Activated naive CD8-positive, alpha-beta T cell treated with anti-CD3 and anti-CD28 coated beads, Interleukin-2, amount 10 ng/mL, durations not matched to agents 7 days and 5 days (primary cell): ENCODE results near the gene ZCWPW2. TPM values are rescaled to one million over a fixed set of nuclear protein-coding genes. Genes with fewer than 3 reads are reported as not detected.
A peak's percentile ranks its signal among the peaks of the same experiment; 100 is the strongest.

Experiments used
- ATAC-seq: fragments of 150-1000 bp; cut with Tn5 transposase; one replicate; pipeline ENCODE4 v1.10.0; 2021; ENCODE audit warnings: low read depth, moderate library complexity
- POLR2A ChIA-PET: fragments of 350-600 bp; sonication (Branson Sonifier 250); formaldehyde crosslinking; loops from one replicate; lab custom pipeline; 2021; ENCODE audit warnings: antibody characterized with exemption; lab: Charles Lee
- DNase-seq: peaks from one replicate; pipeline ENCODE4 v3.0.0; 2021
- H3K27ac Mint-ChIP-seq: one replicate; pipeline ENCODE4 v1.8.0; 2022; ENCODE audit warnings: mild to moderate bottlenecking, mixed read lengths
- H3K27me3 Mint-ChIP-seq: one replicate; pipeline ENCODE4 v1.8.0; 2022; ENCODE audit warnings: mild to moderate bottlenecking, moderate library complexity, mixed read lengths
- H3K36me3 Mint-ChIP-seq: one replicate; pipeline ENCODE4 v1.8.0; 2021; ENCODE audit warnings: mild to moderate bottlenecking, mixed read lengths
- H3K4me1 Mint-ChIP-seq: one replicate; pipeline ENCODE4 v1.8.0; 2021; ENCODE audit warnings: mixed read lengths
- H3K4me3 Mint-ChIP-seq: one replicate; pipeline ENCODE4 v1.8.0; 2022; ENCODE audit warnings: mild to moderate bottlenecking, moderate library complexity, mixed read lengths
- H3K9me3 Mint-ChIP-seq: one replicate; pipeline ENCODE4 v1.8.0; 2021; ENCODE audit warnings: mixed read lengths
- total RNA-seq, 2 experiments: library from RNA; stranded (reverse); gene quantifications; one replicate each; pipeline ENCODE4 v1.2.3, GENCODE V29; 2021

Gene ZCWPW2
- total RNA-seq, 2 experiments from 2014 or later: 0.25 to 0.79 TPM

DNA sequence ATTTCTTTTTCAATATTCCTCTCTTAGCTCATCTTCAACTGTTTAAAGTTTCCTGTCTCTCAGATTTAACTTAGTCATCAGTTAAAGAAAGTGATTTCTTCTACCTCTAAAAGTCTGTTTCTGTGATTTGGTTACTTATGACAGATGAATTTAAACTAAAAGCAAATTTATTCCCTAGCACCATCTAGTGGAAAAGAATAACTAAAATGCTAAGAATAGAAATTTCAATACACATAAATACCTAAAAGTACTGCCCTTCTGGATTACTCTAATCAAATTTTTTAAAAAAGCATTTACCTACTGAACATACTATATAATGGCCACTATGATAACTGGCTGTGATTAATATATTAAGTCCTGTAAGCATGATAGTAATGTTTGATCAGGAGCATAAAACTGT is 14.0 kb upstream of the ZCWPW2 start:
- ATAC-seq (no peak), DNase-seq (no peak)
- POLR2A ChIA-PET: interaction anchor here (1.3 to 1.5 kb wide), 2 partner anchors 10 to 14 kb away, joined by 3 to 4 read pairs; partner anchors contain the start of genes AZI2 and ZCWPW2
- Mint-ChIP-seq H3K27ac (no peak overlapping the region), H3K27me3 (no peaks in the 10 kb centered on the region), H3K9me3 (no peaks in the 10 kb centered on the region), H3K4me3 (no peak overlapping the region), H3K4me1 (peaks cover 13% of the 10 kb centered on the region), H3K36me3 (peaks cover 11% of the 10 kb centered on the region)

GRCh38 chr3:28335246-28335645 is 13.3 kb upstream of the ZCWPW2 start:
- POLR2A ChIA-PET: interaction anchor here (1.0 to 3.7 kb wide), 5 partner anchors 10 to 623 kb away, joined by 3 to 20 read pairs (median 4); partner anchors contain the start of genes AZI2, EOMES and ZCWPW2
- no peaks in the 10 kb centered on the region for H3K27me3 Mint-ChIP-seq
- H3K4me1 Mint-ChIP-seq: peaks cover 15% of the 10 kb centered on the region
- H3K36me3 Mint-ChIP-seq: peaks cover 18% of the 10 kb centered on the region
- DNase-seq (no peak), ATAC-seq (peak; percentile 36)
- no peak overlapping the region for H3K27ac Mint-ChIP-seq
- H3K9me3 Mint-ChIP-seq: no peaks in the 10 kb centered on the region
- H3K4me3 Mint-ChIP-seq: no peak overlapping the region

GRCh38 chr3:28337230-28337629 is 11.3 kb upstream of the ZCWPW2 start:
- no peak for DNase-seq
- no peaks in the 10 kb centered on the region for H3K9me3 Mint-ChIP-seq
- POLR2A ChIA-PET: interaction anchor here (3.7 kb wide), 1 partner anchor 12 kb away, joined by 20 read pairs; the partner anchor contains the start of genes AZI2 and ZCWPW2
- peaks cover 19% of the 10 kb centered on the region for H3K36me3 Mint-ChIP-seq
- no peaks in the 10 kb centered on the region for H3K27me3 Mint-ChIP-seq
- ATAC-seq: no peak
- peaks cover 18% of the 10 kb centered on the region for H3K4me1 Mint-ChIP-seq
- no peak overlapping the region for H3K4me3 Mint-ChIP-seq
- no peak overlapping the region for H3K27ac Mint-ChIP-seq

GRCh38 chr3:28343144-28343543 is 5.4 kb upstream of the ZCWPW2 start:
- Mint-ChIP-seq H3K4me1 (peaks cover 42% of the 10 kb centered on the region), H3K27ac (peak overlapping the region; percentile 3), H3K9me3 (no peaks in the 10 kb centered on the region), H3K27me3 (no peaks in the 10 kb centered on the region), H3K4me3 (no peak overlapping the region), H3K36me3 (peaks cover 28% of the 10 kb centered on the region)
- DNase-seq (no peak), ATAC-seq (no peak)
- POLR2A ChIA-PET: no interaction called here

GRCh38 chr3:28345690-28346089 is 2.8 kb upstream of the ZCWPW2 start:
- ATAC-seq (no peak), DNase-seq (no peak)
- peaks cover 47% of the 10 kb centered on the region for H3K4me1 Mint-ChIP-seq
- H3K27ac Mint-ChIP-seq: no peak overlapping the region
- POLR2A ChIA-PET: interaction anchor here (1.3 kb wide), 1 partner anchor 10 kb away, joined by 3 read pairs; no protein-coding TSS in a partner anchor
- no peaks in the 10 kb centered on the region for H3K27me3 Mint-ChIP-seq
- H3K4me3 Mint-ChIP-seq: peak overlapping the region; percentile 98
- no peaks in the 10 kb centered on the region for H3K9me3 Mint-ChIP-seq
- peaks cover 20% of the 10 kb centered on the region for H3K36me3 Mint-ChIP-seq

- POLR2A ChIA-PET: interaction anchor here (1.0 to 2.5 kb wide), 12 partner anchors 8 to 864 kb away, joined by 3 to 20 read pairs (median 4); partner anchors contain the start of gene EOMES
- peak overlapping the region; percentile 99 for H3K27ac Mint-ChIP-seq
- H3K4me3 Mint-ChIP-seq: peak overlapping the region; percentile 98
- H3K27me3 Mint-ChIP-seq: no peaks in the 10 kb centered on the region
- ATAC-seq (no peak), DNase-seq (no peak)
- peaks cover 31% of the 10 kb centered on the region for H3K36me3 Mint-ChIP-seq
- peaks cover 4% of the 10 kb centered on the region for H3K9me3 Mint-ChIP-seq
- peaks cover 40% of the 10 kb centered on the region for H3K4me1 Mint-ChIP-seq
Measured at GRCh38 chr3:28347374-28348264, 902 bp upstream of the ZCWPW2 start.

DNA sequence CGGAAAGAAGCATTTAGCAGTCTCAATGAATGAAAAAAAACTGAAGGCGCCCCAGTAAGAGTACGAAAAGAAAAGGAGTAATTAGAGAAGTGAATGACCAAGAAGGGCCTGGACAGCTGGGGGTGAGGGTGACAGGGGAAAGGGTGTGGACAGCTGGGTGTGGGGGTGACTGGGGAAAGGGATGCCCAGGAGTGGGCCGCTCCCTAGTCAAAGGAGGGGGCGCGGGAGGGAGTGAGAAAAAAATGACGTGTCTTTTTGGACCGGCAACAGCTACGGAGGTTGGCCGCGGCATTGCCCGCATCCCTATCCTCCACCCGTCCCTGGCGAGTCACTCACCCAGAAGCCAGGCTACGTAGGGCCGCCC is 274 bp upstream of the ZCWPW2 start:
- H3K9me3 Mint-ChIP-seq: peaks cover 4% of the 10 kb centered on the region
- DNase-seq (no peak), ATAC-seq (peak; percentile 83)
- H3K27ac Mint-ChIP-seq: peak overlapping the region; percentile 99
- POLR2A ChIA-PET: interaction anchor here (0.9 to 2.5 kb wide), 14 partner anchors 9 to 865 kb away, joined by 3 to 20 read pairs (median 4); partner anchors contain the start of genes EOMES and SLC4A7
- H3K27me3 Mint-ChIP-seq: no peaks in the 10 kb centered on the region
- H3K36me3 Mint-ChIP-seq: peaks cover 33% of the 10 kb centered on the region
- H3K4me1 Mint-ChIP-seq: peaks cover 37% of the 10 kb centered on the region
- H3K4me3 Mint-ChIP-seq: peak overlapping the region; percentile 98

DNA sequence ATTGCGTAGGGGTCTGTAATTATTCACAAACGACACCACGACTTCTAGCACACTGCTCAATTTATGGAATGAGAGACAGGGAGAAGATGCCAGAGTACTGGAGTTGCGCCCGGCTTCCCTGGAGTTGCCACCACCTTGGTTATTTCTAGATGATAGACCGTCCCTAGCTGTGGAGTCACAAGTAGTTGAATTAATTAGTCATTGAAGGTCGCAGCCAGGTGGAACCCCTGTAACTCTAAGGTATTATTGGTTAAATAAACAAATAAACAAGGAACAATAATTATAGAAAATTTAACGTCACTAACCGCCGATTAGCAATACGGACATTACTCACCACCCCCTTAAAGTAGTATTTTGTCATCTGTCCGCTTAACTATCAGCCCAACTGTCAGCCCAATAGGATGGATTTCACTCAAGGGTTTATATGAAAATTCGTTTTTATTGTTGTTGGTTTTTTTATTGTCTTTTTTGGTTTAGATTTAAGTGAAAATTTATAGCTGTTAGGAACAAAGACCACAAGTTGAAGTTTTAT is 1.0 kb downstream of the ZCWPW2 start:
- no peak for ATAC-seq

DNA sequence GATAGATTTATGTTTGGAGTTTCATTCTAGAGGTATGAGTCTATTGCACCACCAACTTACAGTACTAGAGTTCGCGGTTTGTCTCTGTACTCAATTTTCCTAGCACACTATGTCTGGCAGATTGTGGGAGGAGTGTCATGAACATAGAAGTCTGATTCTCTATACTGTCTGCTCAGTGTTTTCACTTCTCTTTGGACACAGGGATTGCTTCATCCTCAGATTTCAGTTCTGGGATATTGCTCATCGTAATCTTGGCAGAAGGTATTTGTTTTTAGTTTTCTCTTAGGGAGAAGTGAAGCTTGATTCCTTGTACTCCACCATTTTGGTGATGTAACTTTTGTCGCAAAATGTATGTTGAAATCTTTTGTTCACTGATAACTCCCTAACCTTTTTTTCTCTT is 27.9 kb downstream of the ZCWPW2 start:
- DNase-seq (no peak), ATAC-seq (no peak)
- POLR2A ChIA-PET: no interaction called here
- Mint-ChIP-seq H3K36me3 (no peaks in the 10 kb centered on the region), H3K9me3 (peaks cover 2% of the 10 kb centered on the region), H3K4me3 (no peak overlapping the region), H3K4me1 (no peaks in the 10 kb centered on the region), H3K27ac (no peak overlapping the region), H3K27me3 (no peaks in the 10 kb centered on the region)

More for the DNA sequence above, 1.0 kb downstream of the ZCWPW2 start:
- Mint-ChIP-seq H3K4me1 (peaks cover 36% of the 10 kb centered on the region), H3K36me3 (peaks cover 41% of the 10 kb centered on the region), H3K4me3 (peak overlapping the region; percentile 98), H3K27me3 (no peaks in the 10 kb centered on the region), H3K9me3 (peaks cover 7% of the 10 kb centered on the region), H3K27ac (peak overlapping the region; percentile 99)
- POLR2A ChIA-PET: interaction anchor here (0.9 to 2.5 kb wide), 14 partner anchors 10 to 870 kb away, joined by 3 to 20 read pairs (median 4); partner anchors contain the start of genes EOMES and SLC4A7
- DNase-seq: no peak

GRCh38 chr3:28386049-28386448 is 37.5 kb downstream of the ZCWPW2 start:
- Mint-ChIP-seq H3K4me1 (no peaks in the 10 kb centered on the region), H3K27me3 (peaks cover 3% of the 10 kb centered on the region), H3K9me3 (peaks cover 2% of the 10 kb centered on the region), H3K36me3 (no peaks in the 10 kb centered on the region), H3K27ac (no peak overlapping the region), H3K4me3 (no peak overlapping the region)
- DNase-seq: no peak
- ATAC-seq: no peak
- POLR2A ChIA-PET: no interaction called here

GRCh38 chr3:28388978-28389377 is 40.5 kb downstream of the ZCWPW2 start:
- Mint-ChIP-seq H3K27ac (no peak overlapping the region), H3K4me3 (no peak overlapping the region), H3K4me1 (no peaks in the 10 kb centered on the region), H3K36me3 (no peaks in the 10 kb centered on the region), H3K9me3 (peaks cover 4% of the 10 kb centered on the region), H3K27me3 (peaks cover 3% of the 10 kb centered on the region)
- DNase-seq (no peak), ATAC-seq (no peak)
- POLR2A ChIA-PET: no interaction called here

DNA sequence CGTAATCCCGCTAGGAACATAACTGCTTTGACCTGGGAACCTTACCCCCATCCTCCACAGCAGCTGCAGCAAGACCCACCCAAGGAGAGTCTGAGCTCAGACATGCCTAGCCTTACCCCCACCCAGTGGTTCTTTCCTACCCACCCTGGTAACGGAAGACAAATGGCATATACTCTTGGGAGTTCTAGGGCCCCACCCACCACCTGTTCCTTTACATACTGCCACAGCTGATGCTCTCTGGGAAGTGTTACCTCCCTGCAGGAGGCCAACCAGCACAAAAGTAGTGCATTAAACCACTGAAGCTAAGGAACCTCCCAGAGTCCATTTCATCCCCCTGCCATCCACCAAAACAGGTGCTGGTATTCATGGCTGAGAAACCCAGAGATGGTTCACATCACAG is 50.7 kb downstream of the ZCWPW2 start:
- H3K27me3 Mint-ChIP-seq: no peaks in the 10 kb centered on the region
- H3K4me3 Mint-ChIP-seq: no peak overlapping the region
- DNase-seq: no peak
- H3K4me1 Mint-ChIP-seq: no peaks in the 10 kb centered on the region
- H3K9me3 Mint-ChIP-seq: peaks cover 13% of the 10 kb centered on the region
- no peaks in the 10 kb centered on the region for H3K36me3 Mint-ChIP-seq
- no peak for ATAC-seq
- POLR2A ChIA-PET: no interaction called here
- no peak overlapping the region for H3K27ac Mint-ChIP-seq

DNA sequence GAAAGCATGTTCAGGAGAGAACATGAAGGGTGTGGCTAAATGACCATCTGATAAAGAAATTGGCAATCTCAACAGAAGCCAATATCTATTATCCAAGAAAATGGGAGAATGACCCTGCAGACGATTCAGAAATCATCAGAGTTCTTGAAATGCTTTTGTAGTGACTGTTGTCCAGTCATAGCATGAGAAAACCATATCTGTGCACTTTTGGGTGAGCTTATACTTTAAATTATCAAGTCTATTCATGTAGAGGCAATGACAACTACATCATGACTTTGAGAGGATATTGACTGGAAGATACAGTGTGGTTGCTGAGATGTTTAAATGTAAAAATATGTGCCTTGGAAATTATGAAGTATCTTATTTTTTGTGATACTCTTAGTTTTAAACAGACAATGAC is 57.7 kb downstream of the ZCWPW2 start:
- DNase-seq (no peak), ATAC-seq (no peak)
- Mint-ChIP-seq H3K4me1 (no peaks in the 10 kb centered on the region), H3K36me3 (no peaks in the 10 kb centered on the region), H3K9me3 (peaks cover 8% of the 10 kb centered on the region), H3K4me3 (no peak overlapping the region), H3K27ac (no peak overlapping the region), H3K27me3 (peaks cover 3% of the 10 kb centered on the region)
- POLR2A ChIA-PET: no interaction called here
